ENCODE data around the gene STARD10. TPM values are rescaled to one million over a fixed set of nuclear protein-coding genes. Genes with fewer than 3 reads are reported as not detected.

STARD10 gene
- total RNA-seq, 2 experiments from 2014 or later, result 10.4 to 12.9 TPM

- DNase-seq (ENCODE audit: low spot score), result no peak
- POLR2A ChIA-PET, result interaction anchor here (0.9 kb wide), 1 partner anchor 29 kb away, joined by 3 read pairs; no protein-coding TSS in a partner anchor
- no TSS peak for BruUV-seq (replicated peaks)
- Histone ChIP-seq H3K27ac (ENCODE audit: low read depth, low read length, poor library complexity, severe bottlenecking) (no peak overlapping the region), H3K9me2 (ENCODE audit: insufficient read depth, low read length) (no peaks in the 10 kb centered on the region), H3K4me2 (ENCODE audit: low read length) (no peak overlapping the region), H3K4me1 (ENCODE audit: insufficient read depth, low read length, poor library complexity, severe bottlenecking) (peaks cover 10% of the 10 kb centered on the region), H4K20me1 (ENCODE audit: insufficient read depth, low read length) (no peaks in the 10 kb centered on the region), H3K36me3 (ENCODE audit: insufficient read depth, low read length) (no peaks in the 10 kb centered on the region), H2AFZ (ENCODE audit: low read length) (no peak overlapping the region), H3K9me3 (ENCODE audit: low read length) (no peaks in the 10 kb centered on the region), H3K4me3 (ENCODE audit: low read depth, low read length, poor library complexity, severe bottlenecking) (no peak overlapping the region), H3K79me2 (ENCODE audit: insufficient read depth, low read depth, low read length) (no peaks in the 10 kb centered on the region)
- no peak for TF ChIP-seq EZH2phosphoT487 (IDR thresholded peaks at IDR 0.05; ENCODE audit: borderline replicate concordance, low read depth, low read length)
- no peak for TF ChIP-seq CTCF (conservative IDR thresholded peaks at IDR 0.05; ENCODE audit: low read length)
- CTCF ChIA-PET (ENCODE audit: unreplicated experiment), result no interaction called here
- intact Hi-C loops (cut with micrococcal nuclease; ENCODE audit: unreplicated experiment), result no loop called here
These were observed 14.2 kb downstream of the STARD10 start for GRCh38 chr11:72779495-72780128.

- intact Hi-C loops (cut with micrococcal nuclease; ENCODE audit: unreplicated experiment), result no loop called here
- no peaks in the 10 kb centered on the region for H4K20me1 ChIP-seq (ENCODE audit: insufficient read depth, low read length)
- H3K4me3 ChIP-seq (ENCODE audit: low read depth, low read length, poor library complexity, severe bottlenecking), result no peak overlapping the region
- H3K36me3 ChIP-seq (ENCODE audit: insufficient read depth, low read length), result no peaks in the 10 kb centered on the region
- no peak for DNase-seq (ENCODE audit: low spot score)
- H2AFZ ChIP-seq (ENCODE audit: low read length), result no peak overlapping the region
- no peaks in the 10 kb centered on the region for H3K79me2 ChIP-seq (ENCODE audit: insufficient read depth, low read depth, low read length)
- peaks cover 10% of the 10 kb centered on the region for H3K4me1 ChIP-seq (ENCODE audit: insufficient read depth, low read length, poor library complexity, severe bottlenecking)
- no peaks in the 10 kb centered on the region for H3K9me2 ChIP-seq (ENCODE audit: insufficient read depth, low read length)
- TF ChIP-seq CTCF (conservative IDR thresholded peaks at IDR 0.05; ENCODE audit: low read length), result no peak
- no peak for TF ChIP-seq EZH2phosphoT487 (IDR thresholded peaks at IDR 0.05; ENCODE audit: borderline replicate concordance, low read depth, low read length)
- no peak overlapping the region for H3K27ac ChIP-seq (ENCODE audit: low read depth, low read length, poor library complexity, severe bottlenecking)
- H3K4me2 ChIP-seq (ENCODE audit: low read length), result no peak overlapping the region
- BruUV-seq (replicated peaks), result no TSS peak
- no peaks in the 10 kb centered on the region for H3K9me3 ChIP-seq (ENCODE audit: low read length)
- CTCF ChIA-PET (ENCODE audit: unreplicated experiment), result interaction anchor here (0.6 kb wide), 1 partner anchor 34 kb away, joined by 3 read pairs; no protein-coding TSS in a partner anchor
- POLR2A ChIA-PET, result interaction anchor here (0.9 kb wide), 1 partner anchor 28 kb away, joined by 3 read pairs; no protein-coding TSS in a partner anchor
These were observed 15.0 kb downstream of the STARD10 start for GRCh38 chr11:72778535-72779494.

All from OCI-LY7 (cell line).